IMR-90 (cell line): ENCODE data around the gene SIRPD. TPM values are rescaled to one million over a fixed set of nuclear protein-coding genes. Genes with fewer than 3 reads are reported as not detected.

Experiments
- ATAC-seq: fragments of 200-7000 bp; cut with Tn5 transposase; 2 replicates; pipeline ENCODE4 v1.9.1; 2020; ENCODE audit warnings: low read depth, mild to moderate bottlenecking, moderate library complexity
- BruUV-seq: library from RNA; stranded (reverse); fragments of 400-500 nt; replicated peaks from 2 replicates; lab custom pipeline; 2021; lab: Mats Ljungman, UMichigan
- CTCF ChIA-PET: fragments of 300-600 bp; formaldehyde crosslinking; extraction: SDS; loops from one replicate; lab custom pipeline; 2021; ENCODE audit warnings: antibody characterized with exemption; lab: Yijun Ruan, JAX
- POLR2A ChIA-PET: fragments of 300-600 bp; sonication (Branson Sonifier 250); formaldehyde crosslinking; loops from one replicate; lab custom pipeline; 2022; ENCODE audit warnings: antibody characterized with exemption; ENCODE audit not compliant: unreplicated experiment; lab: Charles Lee
- DNase-seq: peaks from one replicate; pipeline ENCODE4 v3.0.0; 2013
- H2AFZ ChIP-seq: replicated peaks from 2 replicates; pipeline ENCODE3; 2013; ENCODE audit warnings: low read length, mild to moderate bottlenecking; ENCODE audit not compliant: poor library complexity
- H2AK5ac ChIP-seq: 2 replicates; pipeline ENCODE4 v1.6.1; 2013; ENCODE audit warnings: low read depth, low read length, inconsistent platforms
- H2AK9ac ChIP-seq: replicated peaks from 2 replicates; pipeline ENCODE3; 2013; ENCODE audit warnings: mild to moderate bottlenecking, low read depth, low read length, moderate library complexity; ENCODE audit not compliant: poor library complexity
- H2BK120ac ChIP-seq: 2 replicates; pipeline ENCODE4 v1.6.1; 2013; ENCODE audit warnings: low read depth, low read length, inconsistent platforms
- H2BK15ac ChIP-seq: 3 replicates; pipeline ENCODE4 v1.6.1; 2013; ENCODE audit warnings: low read depth, low read length, inconsistent platforms
- H2BK20ac ChIP-seq: 2 replicates; pipeline ENCODE4 v1.6.1; 2013; ENCODE audit warnings: low read depth, mild to moderate bottlenecking, inconsistent platforms, low read length, moderate library complexity
- H2BK5ac ChIP-seq: 2 replicates; pipeline ENCODE4 v1.6.1; 2013; ENCODE audit warnings: mild to moderate bottlenecking, low read depth, low read length, inconsistent platforms; ENCODE audit not compliant: poor library complexity, severe bottlenecking
- H3K14ac ChIP-seq: replicated peaks from 2 replicates; pipeline ENCODE4 v1.6.1; 2013; ENCODE audit warnings: low read depth, low read length, inconsistent platforms
- H3K18ac ChIP-seq: 2 replicates; pipeline ENCODE4 v1.6.1; 2013; ENCODE audit warnings: low read depth, low read length, control low read depth
- H3K23ac ChIP-seq: 2 replicates; pipeline ENCODE4 v1.6.1; 2013; ENCODE audit warnings: low read depth, low read length, inconsistent platforms
- H3K27ac ChIP-seq: 2 replicates; pipeline ENCODE4 v1.5.1; 2013; ENCODE audit warnings: mild to moderate bottlenecking, control low read depth, low read length; ENCODE audit not compliant: insufficient read depth
- H3K27me3 ChIP-seq: 2 replicates; pipeline ENCODE4 v1.6.1; 2013; ENCODE audit warnings: low read length; ENCODE audit not compliant: control insufficient read depth, insufficient read depth
- H3K36me3 ChIP-seq: 2 replicates; pipeline ENCODE4 v1.6.1; 2013; ENCODE audit warnings: low read length, mixed read lengths; ENCODE audit not compliant: control insufficient read depth, insufficient read depth
- H3K4ac ChIP-seq: 2 replicates; pipeline ENCODE4 v1.6.1; 2013; ENCODE audit warnings: low read depth, low read length, inconsistent platforms
- H3K4me1 ChIP-seq: 2 replicates; pipeline ENCODE4 v1.6.1; 2013; ENCODE audit warnings: low read length, mixed read lengths; ENCODE audit not compliant: control insufficient read depth, insufficient read depth
- H3K4me2 ChIP-seq: 2 replicates; pipeline ENCODE4 v1.6.1; 2013; ENCODE audit warnings: low read depth, mild to moderate bottlenecking, control low read depth, low read length, moderate library complexity
- H3K4me3 ChIP-seq: 2 replicates; pipeline ENCODE4 v1.5.1; 2013; ENCODE audit warnings: low read depth, mild to moderate bottlenecking, control low read depth, low read length, moderate library complexity; ENCODE audit not compliant: insufficient read depth
- H3K56ac ChIP-seq: 2 replicates; pipeline ENCODE4 v1.6.1; 2013; ENCODE audit warnings: low read length, inconsistent platforms; ENCODE audit not compliant: insufficient read depth; ENCODE audit errors: extremely low read depth
- H3K79me1 ChIP-seq, 2 experiments: 2 replicates each; pipeline ENCODE4 v1.6.1; 2013; ENCODE audit warnings: low read length in 2 of 2, inconsistent platforms in 1 of 2, low read depth in 1 of 2
- H3K9ac ChIP-seq: 2 replicates; pipeline ENCODE4 v1.6.1; 2013; ENCODE audit warnings: low read depth, low read length, control low read depth
- H3K9me1 ChIP-seq: 2 replicates; pipeline ENCODE4 v1.6.1; 2013; ENCODE audit warnings: low read length, inconsistent platforms; ENCODE audit not compliant: insufficient read depth
- H3K9me3 ChIP-seq: 2 replicates; pipeline ENCODE4 v1.6.1; 2013; ENCODE audit warnings: low read length; ENCODE audit not compliant: control insufficient read depth, insufficient read depth
- H4K20me1 ChIP-seq: 2 replicates; pipeline ENCODE4 v1.6.1; 2013; ENCODE audit warnings: low read length, inconsistent platforms; ENCODE audit not compliant: insufficient read depth
- H4K5ac ChIP-seq: 2 replicates; pipeline ENCODE4 v1.6.1; 2013; ENCODE audit warnings: mild to moderate bottlenecking, low read depth, low read length, control low read depth
- H4K8ac ChIP-seq, 2 experiments: 2 replicates each; pipeline ENCODE4 v1.6.1; 2013; ENCODE audit warnings: low read depth in 2 of 2, low read length in 2 of 2, control low read depth in 1 of 2, inconsistent platforms in 1 of 2
- H4K91ac ChIP-seq: 2 replicates; pipeline ENCODE4 v1.6.1; 2013; ENCODE audit warnings: low read depth, low read length, inconsistent platforms; ENCODE audit not compliant: insufficient read depth
- BHLHE40 ChIP-seq: fragments of 150-350 bp; IDR thresholded peaks from 2 replicates; pipeline ENCODE4 v1.6.1; 2016; ENCODE audit warnings: mild to moderate bottlenecking, low read depth, low read length
- CEBPB ChIP-seq: IDR thresholded peaks from 2 replicates; pipeline ENCODE4 v1.6.1; 2012; ENCODE audit warnings: low read depth, low read length, improper control_type of control experiment
- CHD1 ChIP-seq: IDR thresholded peaks from 2 replicates; pipeline ENCODE4 v1.6.1; 2012; ENCODE audit warnings: low read depth, low read length, improper control_type of control experiment
- ELK1 ChIP-seq: fragments of 150-350 bp; IDR thresholded peaks from 2 replicates; pipeline ENCODE4 v1.6.1; 2016; ENCODE audit warnings: low read depth, mild to moderate bottlenecking, low read length, moderate library complexity, borderline replicate concordance
- FOS ChIP-seq: fragments of 150-350 bp; IDR thresholded peaks from 2 replicates; pipeline ENCODE4 v1.6.1; 2016; ENCODE audit warnings: low read depth, low read length
- MAFK ChIP-seq: IDR thresholded peaks from 2 replicates; pipeline ENCODE4 v1.6.1; 2012; ENCODE audit warnings: low read depth, low read length, improper control_type of control experiment
- MAZ ChIP-seq: IDR thresholded peaks from 2 replicates; pipeline ENCODE4 v1.6.1; 2012; ENCODE audit warnings: low read depth, mild to moderate bottlenecking, low read length, improper control_type of control experiment, moderate library complexity, borderline replicate concordance
- MXI1 ChIP-seq: IDR thresholded peaks from 2 replicates; pipeline ENCODE4 v1.6.1; 2012; ENCODE audit warnings: low read depth, mild to moderate bottlenecking, low read length, moderate library complexity, borderline replicate concordance
- NFE2L2 ChIP-seq: fragments of 150-350 bp; IDR thresholded peaks from 2 replicates; pipeline ENCODE4 v1.6.1; 2016; ENCODE audit warnings: low read depth, mild to moderate bottlenecking, low read length
- POLR2A ChIP-seq: IDR thresholded peaks from 2 replicates; pipeline ENCODE4 v1.6.1; 2012; ENCODE audit warnings: mild to moderate bottlenecking, low read depth, low read length
- RAD21 ChIP-seq: IDR thresholded peaks from 2 replicates; pipeline ENCODE4 v1.6.1; 2012; ENCODE audit warnings: low read length, improper control_type of control experiment
- RCOR1 ChIP-seq: IDR thresholded peaks from 2 replicates; pipeline ENCODE4 v1.6.1; 2012; ENCODE audit warnings: mild to moderate bottlenecking, low read length, improper control_type of control experiment; ENCODE audit not compliant: insufficient replicate concordance
- RFX5 ChIP-seq: IDR thresholded peaks from 2 replicates; pipeline ENCODE4 v1.8.0; 2012; ENCODE audit warnings: low read depth, mild to moderate bottlenecking, low read length, moderate library complexity
- SMC3 ChIP-seq: fragments of 150-350 bp; IDR thresholded peaks from 2 replicates; pipeline ENCODE4 v1.6.1; 2016; ENCODE audit warnings: low read depth, mild to moderate bottlenecking, antibody characterized with exemption, low read length, moderate library complexity
- WGBS, 2 experiments: methylation state at CpG; one replicate each; pipeline versions ENCODE4 v1.1.5 to v1.1.7; 2013; ENCODE audit warnings: missing lambda C conversion rate in 2 of 2; ENCODE audit not compliant: insufficient read length in 1 of 2; ENCODE audit errors: extremely low coverage in 2 of 2; 5-methylcytosine and 5-hydroxymethylcytosine counted together
- dilution Hi-C: fragments of 300-500 bp; cut with HindIII; formaldehyde crosslinking; loops from one replicate; pipeline ENCODE4 v1.14.3; 2018; ENCODE audit warnings: low sequenced_read_pairs; ENCODE audit not compliant: unreplicated experiment
- in situ Hi-C: fragments of 300-500 bp; cut with MboI; formaldehyde crosslinking; loops from 3 replicates; pipeline ENCODE4 v1.14.3; 2019; ENCODE audit warnings: low sequenced_read_pairs, inconsistent platforms, mixed read lengths
- intact Hi-C: fragments of 100-400 bp; cut with micrococcal nuclease; formaldehyde crosslinking; loops from 2 replicates; pipeline ENCODE4 v1.10.0; 2022
- polyA plus RNA-seq, 3 experiments: library from polyadenylated mRNA; depleted of rRNA; stranded (reverse); fragments of >200 nt; gene quantifications; 2 replicates each; pipeline ENCODE4 v1.2.3, GENCODE V29; 2012; ENCODE audit warnings: low replicate concordance in 1 of 3
- total RNA-seq: library from RNA; depleted of rRNA; stranded (reverse); fragments of >200 nt; gene quantifications from 2 replicates; pipeline ENCODE4 v1.2.3, GENCODE V29; 2012
- TF ChIP-seq, protein P1 (sequence below): fragments of 150-350 bp; IDR thresholded peaks from 2 replicates; pipeline ENCODE4 v1.6.1; 2017; ENCODE audit warnings: mild to moderate bottlenecking, antibody characterized with exemption, low read length, low read depth
- TF ChIP-seq, protein P2 (sequence below): conservative IDR thresholded peaks from 2 replicates; pipeline ENCODE4 v1.5.1; 2012; ENCODE audit warnings: mild to moderate bottlenecking, low read depth, low read length, improper control_type of control experiment

SIRPD gene
- total and polyA plus RNA-seq, 2 of the 4 experiments (the other 2 are of a cell fraction) = not detected

- CTCF ChIA-PET = no interaction called here
- no peak overlapping the region for H3K56ac ChIP-seq
- POLR2A ChIA-PET = no interaction called here
- no peak overlapping the region for H3K9ac ChIP-seq
- H2BK120ac ChIP-seq = no peak overlapping the region
- no peak overlapping the region for H3K14ac ChIP-seq
- H2AK5ac ChIP-seq = no peak overlapping the region
- H3K27me3 ChIP-seq = no peaks in the 10 kb centered on the region
- H3K18ac ChIP-seq = no peak overlapping the region
- no peaks in the 10 kb centered on the region for H3K9me3 ChIP-seq
- peak overlapping the region; percentile 14 for H2AFZ ChIP-seq
- no peak overlapping the region for H3K4me3 ChIP-seq
- H2BK20ac ChIP-seq = no peak overlapping the region
- TF ChIP-seq CEBPB (no peak), MXI1 (no peak), ELK1 (no peak), RCOR1 (no peak), SMC3 (no peak), BHLHE40 (no peak), CHD1 (no peak), RFX5 (no peak), RAD21 (no peak), FOS (no peak), MAZ (no peak), NFE2L2 (no peak), POLR2A (no peak), MAFK (no peak)
- TF ChIP-seq, protein P1, sequence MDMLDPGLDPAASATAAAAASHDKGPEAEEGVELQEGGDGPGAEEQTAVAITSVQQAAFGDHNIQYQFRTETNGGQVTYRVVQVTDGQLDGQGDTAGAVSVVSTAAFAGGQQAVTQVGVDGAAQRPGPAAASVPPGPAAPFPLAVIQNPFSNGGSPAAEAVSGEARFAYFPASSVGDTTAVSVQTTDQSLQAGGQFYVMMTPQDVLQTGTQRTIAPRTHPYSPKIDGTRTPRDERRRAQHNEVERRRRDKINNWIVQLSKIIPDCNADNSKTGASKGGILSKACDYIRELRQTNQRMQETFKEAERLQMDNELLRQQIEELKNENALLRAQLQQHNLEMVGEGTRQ = no peak
- TF ChIP-seq, protein P2, sequence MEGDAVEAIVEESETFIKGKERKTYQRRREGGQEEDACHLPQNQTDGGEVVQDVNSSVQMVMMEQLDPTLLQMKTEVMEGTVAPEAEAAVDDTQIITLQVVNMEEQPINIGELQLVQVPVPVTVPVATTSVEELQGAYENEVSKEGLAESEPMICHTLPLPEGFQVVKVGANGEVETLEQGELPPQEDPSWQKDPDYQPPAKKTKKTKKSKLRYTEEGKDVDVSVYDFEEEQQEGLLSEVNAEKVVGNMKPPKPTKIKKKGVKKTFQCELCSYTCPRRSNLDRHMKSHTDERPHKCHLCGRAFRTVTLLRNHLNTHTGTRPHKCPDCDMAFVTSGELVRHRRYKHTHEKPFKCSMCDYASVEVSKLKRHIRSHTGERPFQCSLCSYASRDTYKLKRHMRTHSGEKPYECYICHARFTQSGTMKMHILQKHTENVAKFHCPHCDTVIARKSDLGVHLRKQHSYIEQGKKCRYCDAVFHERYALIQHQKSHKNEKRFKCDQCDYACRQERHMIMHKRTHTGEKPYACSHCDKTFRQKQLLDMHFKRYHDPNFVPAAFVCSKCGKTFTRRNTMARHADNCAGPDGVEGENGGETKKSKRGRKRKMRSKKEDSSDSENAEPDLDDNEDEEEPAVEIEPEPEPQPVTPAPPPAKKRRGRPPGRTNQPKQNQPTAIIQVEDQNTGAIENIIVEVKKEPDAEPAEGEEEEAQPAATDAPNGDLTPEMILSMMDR = no peak
- intact Hi-C loops (no loop called here), in situ Hi-C loops (no loop called here), dilution Hi-C loops (no loop called here)
- no peak overlapping the region for H4K5ac ChIP-seq
- H2BK5ac ChIP-seq = no peak overlapping the region
- H3K4me1 ChIP-seq = no peaks in the 10 kb centered on the region
- no peak overlapping the region for H3K23ac ChIP-seq
- H4K8ac ChIP-seq = no peak overlapping the region
- BruUV-seq = no TSS peak
- WGBS, 2 experiments = 74% methylated on average over 4 of the region's 6 CpGs; no CpG with 5 or more reads in 1 of the 2 experiments
- no peaks in the 10 kb centered on the region for H4K20me1 ChIP-seq
- no peaks in the 10 kb centered on the region for H3K9me1 ChIP-seq
- no peak overlapping the region for H2AK9ac ChIP-seq
- no peak overlapping the region for H2BK15ac ChIP-seq
- H3K27ac ChIP-seq = no peak overlapping the region
- H4K91ac ChIP-seq = no peak overlapping the region
- no peak overlapping the region for H3K4ac ChIP-seq
- DNase-seq (peak; percentile 27), ATAC-seq (no peak)
- no peaks in the 10 kb centered on the region for H3K36me3 ChIP-seq
- no peak overlapping the region for H3K4me2 ChIP-seq
- no peaks in the 10 kb centered on the region for H3K79me1 ChIP-seq
These were observed 10.1 kb upstream of the SIRPD start for GRCh38 chr20:1567392-1568162.
